Right atrium auricular region (tissue), 2 donors: ENCODE measurements around the gene TMEM260. TPM values are rescaled to one million over a fixed set of nuclear protein-coding genes. Genes with fewer than 3 reads are reported as not detected.
"Not testable (repeated sequence)": the region's sequence is repeated elsewhere in the genome, so short reads cannot be mapped to it uniquely, and the experiment has no call there.

Experiments used
- DNase-seq: peaks from one replicate; pipeline ENCODE4 v3.0.0-alpha.2; 2019; ENCODE audit warnings: low spot score
- H3K27ac ChIP-seq, 2 donors: fragments of 200-600 bp; sonication (generic); 1 replicate in 1 of 2; 2 replicates in 1 of 2; pipeline ENCODE4 v1.5.1; 2016 to 2019
- H3K27me3 ChIP-seq, 2 donors: fragments of 200-600 bp; sonication (generic); one replicate each; pipeline versions ENCODE4 v1.5.1 to v1.6.0; 2017 to 2019
- H3K36me3 ChIP-seq: fragments of 200-600 bp; sonication (generic); one replicate; pipeline ENCODE4 v1.5.1; 2016
- H3K4me1 ChIP-seq, 2 donors: fragments of 200-600 bp; sonication (generic); one replicate each; pipeline versions ENCODE4 v1.5.1 to v1.6.0; 2017 to 2019
- H3K4me3 ChIP-seq, 2 donors: fragments of 200-600 bp; sonication (generic); 1 replicate in 1 of 2; 2 replicates in 1 of 2; pipeline ENCODE4 v1.5.1; 2017 to 2019; ENCODE audit warnings: mild to moderate bottlenecking in 1 of 2, moderate library complexity in 1 of 2
- H3K9me3 ChIP-seq, 2 donors: fragments of 200-600 bp; sonication (generic); one replicate each; pipeline ENCODE4 v1.5.1; 2019
- total RNA-seq, 2 donors: library from RNA; depleted of rRNA; stranded (reverse); fragments of >200 nt; gene quantifications; one replicate each; pipeline ENCODE4 v1.1.0, GENCODE V29; 2016
- TF ChIP-seq, protein P1 (sequence below), 2 donors: fragments of 200-600 bp; sonication (generic); IDR thresholded peaks; one replicate each; pipeline ENCODE4 v1.5.1; 2019; ENCODE audit warnings: antibody characterized with exemption in 2 of 2

Gene TMEM260
- total RNA-seq, 2 donors from 2014 or later = 5.5 to 7.0 TPM

DNA sequence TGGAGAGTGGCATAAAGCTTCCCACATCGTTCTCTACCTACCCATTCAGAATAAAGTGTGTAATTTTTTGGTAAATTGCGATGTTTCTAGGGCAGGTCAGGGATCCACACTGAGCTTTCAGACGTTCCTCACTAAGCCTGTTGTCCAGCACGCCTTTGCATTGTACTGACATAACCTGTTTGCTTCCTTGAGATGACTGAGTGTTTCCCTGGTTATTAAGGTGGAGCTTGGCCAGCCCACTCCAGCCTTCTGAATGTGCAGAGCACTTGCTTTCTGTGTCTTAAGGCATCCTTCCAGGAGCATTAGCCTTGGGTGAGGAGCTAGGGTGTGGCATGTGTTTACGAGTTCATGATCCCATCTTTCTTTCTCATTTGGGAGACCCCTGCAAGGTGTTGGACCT is 96.4 kb downstream of the TMEM260 start:
- TF ChIP-seq, protein P1, sequence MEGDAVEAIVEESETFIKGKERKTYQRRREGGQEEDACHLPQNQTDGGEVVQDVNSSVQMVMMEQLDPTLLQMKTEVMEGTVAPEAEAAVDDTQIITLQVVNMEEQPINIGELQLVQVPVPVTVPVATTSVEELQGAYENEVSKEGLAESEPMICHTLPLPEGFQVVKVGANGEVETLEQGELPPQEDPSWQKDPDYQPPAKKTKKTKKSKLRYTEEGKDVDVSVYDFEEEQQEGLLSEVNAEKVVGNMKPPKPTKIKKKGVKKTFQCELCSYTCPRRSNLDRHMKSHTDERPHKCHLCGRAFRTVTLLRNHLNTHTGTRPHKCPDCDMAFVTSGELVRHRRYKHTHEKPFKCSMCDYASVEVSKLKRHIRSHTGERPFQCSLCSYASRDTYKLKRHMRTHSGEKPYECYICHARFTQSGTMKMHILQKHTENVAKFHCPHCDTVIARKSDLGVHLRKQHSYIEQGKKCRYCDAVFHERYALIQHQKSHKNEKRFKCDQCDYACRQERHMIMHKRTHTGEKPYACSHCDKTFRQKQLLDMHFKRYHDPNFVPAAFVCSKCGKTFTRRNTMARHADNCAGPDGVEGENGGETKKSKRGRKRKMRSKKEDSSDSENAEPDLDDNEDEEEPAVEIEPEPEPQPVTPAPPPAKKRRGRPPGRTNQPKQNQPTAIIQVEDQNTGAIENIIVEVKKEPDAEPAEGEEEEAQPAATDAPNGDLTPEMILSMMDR (IDR thresholded peaks at IDR 0.05) = no peak

GRCh38 chr14:56678838-56679237 is 99.2 kb downstream of the TMEM260 start:
- TF ChIP-seq, protein P1 (IDR thresholded peaks at IDR 0.05) = no peak
- no peaks in the 10 kb centered on the region for H3K27me3 ChIP-seq

More for the DNA sequence above, 96.4 kb downstream of the TMEM260 start:
- H3K27me3 ChIP-seq = no peaks in the 10 kb centered on the region
- H3K4me1 ChIP-seq = no peaks in the 10 kb centered on the region
- H3K4me3 ChIP-seq = no peak overlapping the region
- H3K27ac ChIP-seq = no peak overlapping the region
- no peaks in the 10 kb centered on the region for H3K9me3 ChIP-seq
- no peak for DNase-seq
- no peaks in the 10 kb centered on the region for H3K36me3 ChIP-seq

GRCh38 chr14:56686416-56686815 is 106.8 kb downstream of the TMEM260 start:
- H3K27ac ChIP-seq = no peak overlapping the region
- no peak overlapping the region for H3K4me3 ChIP-seq
- TF ChIP-seq, protein P1 (IDR thresholded peaks at IDR 0.05) = no peak
- H3K4me1 ChIP-seq = no peaks in the 10 kb centered on the region
- H3K27me3 ChIP-seq = no peaks in the 10 kb centered on the region
- no peak for DNase-seq
- H3K9me3 ChIP-seq = no peaks in the 10 kb centered on the region
- H3K36me3 ChIP-seq = no peaks in the 10 kb centered on the region

More at GRCh38 chr14:56678838-56679237, 99.2 kb downstream of the TMEM260 start:
- Histone ChIP-seq H3K27ac (no peak overlapping the region), H3K36me3 (no peaks in the 10 kb centered on the region), H3K4me1 (no peaks in the 10 kb centered on the region), H3K4me3 (no peak overlapping the region), H3K9me3 (no peaks in the 10 kb centered on the region)
- DNase-seq = no peak

DNA sequence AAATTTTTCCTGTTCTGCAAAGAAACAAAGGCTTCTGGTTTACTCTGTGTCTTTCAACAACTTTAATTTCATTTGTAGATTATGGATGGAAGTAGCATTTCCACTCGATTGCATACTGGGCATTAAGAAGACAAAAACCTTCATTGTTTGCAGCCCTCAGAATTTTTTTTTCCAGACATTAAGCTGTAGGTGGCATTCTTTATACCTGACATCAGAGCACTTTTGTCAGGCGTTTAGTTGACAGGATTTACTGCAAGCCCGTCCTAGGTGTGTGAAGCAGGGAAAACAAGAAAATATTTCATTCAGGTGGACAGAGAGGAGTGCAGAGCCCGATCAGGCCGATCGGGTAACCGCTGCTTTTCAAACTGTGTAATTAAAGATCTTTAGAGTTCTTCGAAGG is 107.5 kb downstream of the TMEM260 start:
- no peaks in the 10 kb centered on the region for H3K4me1 ChIP-seq
- H3K9me3 ChIP-seq = no peaks in the 10 kb centered on the region
- no peak overlapping the region for H3K4me3 ChIP-seq
- no peak overlapping the region for H3K27ac ChIP-seq
- no peaks in the 10 kb centered on the region for H3K36me3 ChIP-seq
- no peaks in the 10 kb centered on the region for H3K27me3 ChIP-seq
- TF ChIP-seq, protein P1 (IDR thresholded peaks at IDR 0.05) = no peak
- no peak for DNase-seq

DNA sequence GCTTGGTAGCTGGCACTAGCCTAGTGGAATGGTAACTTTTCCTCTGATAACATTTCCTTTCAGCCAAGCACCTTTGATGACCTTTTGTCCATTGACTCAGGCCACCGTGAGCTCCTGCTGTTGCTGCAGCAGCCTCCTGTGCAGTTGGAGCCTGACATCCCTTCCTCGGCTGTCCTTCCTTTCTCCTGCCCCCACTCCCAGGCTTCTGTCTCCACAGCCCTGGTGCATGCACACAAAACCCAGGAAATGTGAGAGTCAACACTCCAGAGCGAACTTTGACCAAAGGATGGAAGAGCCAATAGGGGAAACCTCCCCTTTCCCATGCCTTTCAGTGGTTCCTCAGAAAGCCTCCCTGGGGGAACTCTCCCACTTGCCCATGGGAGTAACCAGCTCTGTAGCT is 115.0 kb downstream of the TMEM260 start:
- Histone ChIP-seq H3K4me3 (no peak overlapping the region), H3K36me3 (no peaks in the 10 kb centered on the region), H3K27ac (no peak overlapping the region), H3K27me3 (no peaks in the 10 kb centered on the region), H3K4me1 (no peaks in the 10 kb centered on the region), H3K9me3 (no peaks in the 10 kb centered on the region)
- TF ChIP-seq, protein P1 (IDR thresholded peaks at IDR 0.05) = no peak
- DNase-seq = no peak

DNA sequence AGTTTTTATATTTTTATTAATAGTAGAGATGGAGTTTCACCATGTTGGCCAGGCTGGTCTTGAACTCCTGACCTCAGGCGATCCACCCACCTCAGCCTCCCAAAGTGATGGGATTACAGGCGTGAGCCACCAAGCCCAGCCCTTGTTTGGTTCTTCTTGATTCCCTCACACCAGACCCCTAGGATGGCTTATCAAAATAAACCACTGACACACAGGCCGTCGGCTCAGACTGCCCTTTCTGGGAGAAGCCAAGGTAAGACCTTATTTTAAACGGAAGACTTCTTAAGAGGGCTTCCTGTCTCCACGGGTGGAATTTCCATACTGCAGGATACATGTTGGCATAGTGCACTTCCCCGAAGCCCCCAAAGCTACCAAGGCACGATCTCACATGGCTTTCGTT is 115.6 kb downstream of the TMEM260 start:
- not testable (repeated sequence) for DNase-seq, H3K36me3 ChIP-seq, H3K27ac ChIP-seq, H3K4me1 ChIP-seq, H3K4me3 ChIP-seq, H3K27me3 ChIP-seq, H3K9me3 ChIP-seq

Other genes starting within 250 kb of the TMEM260 start
- gene OTX2, start 230.7 kb downstream of the TMEM260 start, total RNA-seq = not detected